A549 (cell line): Measurements from ENCODE around the gene MCU. TPM values are rescaled to one million over a fixed set of nuclear protein-coding genes. Genes with fewer than 3 reads are reported as not detected.

Experiments used
- ATAC-seq, 2 experiments: fragments of 200-7000 bp in 1 of 2; fragments of >200 bp in 1 of 2; cut with Nextera tagmentation in 1 of 2; cut with Tn5 transposase in 1 of 2; 3 replicates each; pipeline versions ENCODE4 v1.8.0 to v1.9.1; 2018 to 2020; ENCODE audit warnings: mild to moderate bottlenecking in 1 of 2, moderate library complexity in 1 of 2
- CTCF ChIA-PET: fragments of 300-600 bp; sonication (Branson Sonifier 250); formaldehyde crosslinking; extraction: SDS; loops from one replicate; lab custom pipeline; 2021; ENCODE audit warnings: antibody characterized with exemption, inconsistent platforms; lab: Yijun Ruan, JAX
- POLR2A ChIA-PET: fragments of 350-600 bp; formaldehyde crosslinking; extraction: SDS; loops from one replicate; lab custom pipeline; 2021; ENCODE audit warnings: antibody characterized with exemption, inconsistent platforms; lab: Yijun Ruan, JAX
- DNase-seq, 2 experiments: peaks; one replicate each; pipeline versions ENCODE4 v3.0.0 to v3.0.0-alpha.2; 2011 to 2016; ENCODE audit warnings: low read depth in 1 of 2, low spot score in 1 of 2
- FAIRE-seq: peaks from 2 replicates; lab custom pipeline; 2011; peaks lifted over from hg19 to GRCh38; lab: Jason Lieb, UNC
- H3K27ac ChIP-seq, 2 experiments: fragments of >200 bp; sonication (Bioruptor Twin); formaldehyde crosslinking; 3 replicates each; pipeline ENCODE4 v1.5.1; 2016 to 2017
- H3K4me1 ChIP-seq: fragments of >200 bp; sonication (Bioruptor Twin); formaldehyde crosslinking; 3 replicates; pipeline ENCODE4 v1.6.1; 2016
- H3K4me2 ChIP-seq: fragments of >200 bp; sonication (Bioruptor Twin); formaldehyde crosslinking; 3 replicates; pipeline ENCODE4 v1.6.1; 2016
- H3K4me3 ChIP-seq: fragments of >200 bp; sonication (Bioruptor Twin); formaldehyde crosslinking; 3 replicates; pipeline ENCODE4 v1.5.1; 2016
- H3K9me3 ChIP-seq: fragments of >200 bp; sonication (Bioruptor Twin); formaldehyde crosslinking; 3 replicates; pipeline ENCODE4 v1.6.1; 2016
- ATOH8 ChIP-seq: fragments of 250-450 bp; sonication (Bioruptor Pico); IDR thresholded peaks from 2 replicates; pipeline ENCODE4 v1.5.0; 2020; ENCODE audit warnings: low read depth, mild to moderate bottlenecking, moderate library complexity
- BCL3 ChIP-seq: fragments of >200 bp; sonication (Bioruptor Twin); formaldehyde crosslinking; IDR thresholded peaks from 3 replicates; pipeline ENCODE4 v1.6.1; 2016
- BHLHE40 ChIP-seq: IDR thresholded peaks from 2 replicates; pipeline ENCODE4 v1.6.1; 2012; ENCODE audit warnings: low read depth, low read length, inconsistent platforms
- CBX8 ChIP-seq: fragments of 200-600 bp; sonication (generic); IDR thresholded peaks from 2 replicates; pipeline ENCODE4 v1.6.1; 2016
- CEBPB ChIP-seq, 2 experiments: fragments of >200 bp in 1 of 2; sonication (Bioruptor Twin) in 1 of 2; formaldehyde crosslinking in 1 of 2; IDR thresholded peaks; 2 replicates each; pipeline ENCODE4 v1.6.1; 2012 to 2016
- CHD2 ChIP-seq: fragments of 150-350 bp; IDR thresholded peaks from 2 replicates; pipeline ENCODE4 v1.6.1; 2014; ENCODE audit warnings: low read length; ENCODE audit not compliant: partially characterized antibody
- CHD4 ChIP-seq: fragments of 200-600 bp; sonication (generic); IDR thresholded peaks from 2 replicates; pipeline ENCODE4 v1.6.1; 2016; ENCODE audit warnings: antibody characterized with exemption, mild to moderate bottlenecking, borderline replicate concordance
- CTCF ChIP-seq: fragments of >200 bp; sonication (Bioruptor Twin); formaldehyde crosslinking; IDR thresholded peaks from 3 replicates; pipeline ENCODE4 v1.5.1; 2016
- EHF ChIP-seq: fragments of 250-450 bp; sonication (Bioruptor Pico); IDR thresholded peaks from 2 replicates; pipeline ENCODE4 v1.5.0; 2020; ENCODE audit warnings: mild to moderate bottlenecking
- EHMT2 ChIP-seq: fragments of 200-600 bp; sonication (generic); IDR thresholded peaks from 2 replicates; pipeline ENCODE4 v1.6.1; 2016; ENCODE audit warnings: antibody characterized with exemption, low read depth, mild to moderate bottlenecking, moderate library complexity
- EP300 ChIP-seq, 2 experiments: fragments of >200 bp; sonication (Bioruptor Twin); formaldehyde crosslinking; IDR thresholded peaks; 2 replicates in 1 of 2; 3 replicates in 1 of 2; pipeline ENCODE4 v1.6.1; 2016 to 2017
- FOXS1 ChIP-seq: fragments of 250-450 bp; sonication (Bioruptor Pico); IDR thresholded peaks from 2 replicates; pipeline ENCODE4 v1.5.0; 2020; ENCODE audit warnings: mild to moderate bottlenecking, moderate library complexity
- GATA3 ChIP-seq: IDR thresholded peaks from 2 replicates; pipeline ENCODE4 v1.6.1; 2012; ENCODE audit warnings: borderline replicate concordance
- HEYL ChIP-seq: fragments of 250-450 bp; sonication (Bioruptor Pico); IDR thresholded peaks from 2 replicates; pipeline ENCODE4 v1.8.0; 2021; ENCODE audit warnings: mild to moderate bottlenecking, moderate library complexity
- HOXA7 ChIP-seq: fragments of 250-450 bp; sonication (Bioruptor Pico); IDR thresholded peaks from 2 replicates; pipeline ENCODE4 v1.5.0; 2020; ENCODE audit warnings: mild to moderate bottlenecking, moderate library complexity
- JUN ChIP-seq, 2 experiments: fragments of >200 bp; sonication (Bioruptor Twin); formaldehyde crosslinking; IDR thresholded peaks; 2 replicates in 1 of 2; 3 replicates in 1 of 2; pipeline ENCODE4 v1.6.1; 2016 to 2017
- JUNB ChIP-seq: fragments of >200 bp; sonication (Bioruptor Twin); formaldehyde crosslinking; IDR thresholded peaks from 2 replicates; pipeline ENCODE4 v1.6.1; 2016
- KDM1A ChIP-seq: fragments of 200-600 bp; sonication (generic); IDR thresholded peaks from 2 replicates; pipeline ENCODE4 v1.6.1; 2016; ENCODE audit warnings: low read depth, mild to moderate bottlenecking
- MAX ChIP-seq: IDR thresholded peaks from 2 replicates; pipeline ENCODE4 v1.6.1; 2012
- NPAS2 ChIP-seq: fragments of 250-450 bp; sonication (Bioruptor Pico); IDR thresholded peaks from 2 replicates; pipeline ENCODE4 v1.8.0; 2022; ENCODE audit warnings: mild to moderate bottlenecking, moderate library complexity, borderline replicate concordance
- PBX3 ChIP-seq: IDR thresholded peaks from 2 replicates; pipeline ENCODE4 v1.6.1; 2012
- POLR2A ChIP-seq: IDR thresholded peaks from 2 replicates; pipeline ENCODE4 v1.6.1; 2012; ENCODE audit warnings: mild to moderate bottlenecking, low read length
- POLR2AphosphoS2 ChIP-seq: conservative IDR thresholded peaks from 2 replicates; pipeline ENCODE4 v1.6.1; 2012; ENCODE audit warnings: low read length, improper control_type of control experiment, inconsistent platforms
- RAD21 ChIP-seq, 2 experiments: fragments of >200 bp in 1 of 2; sonication (Bioruptor Twin) in 1 of 2; formaldehyde crosslinking in 1 of 2; IDR thresholded peaks in 1 of 2; conservative IDR thresholded peaks in 1 of 2; 2 replicates in 1 of 2; 3 replicates in 1 of 2; pipeline ENCODE4 v1.6.1; 2012 to 2018; ENCODE audit warnings: inconsistent platforms in 1 of 2
- TFCP2L1 ChIP-seq: fragments of 250-450 bp; sonication (Bioruptor Pico); IDR thresholded peaks from 2 replicates; pipeline ENCODE4 v1.5.0; 2021; ENCODE audit warnings: mild to moderate bottlenecking
- TP53 ChIP-seq: fragments of 250-450 bp; sonication (Bioruptor Pico); IDR thresholded peaks from 2 replicates; pipeline ENCODE4 v1.5.0; 2021; ENCODE audit warnings: mild to moderate bottlenecking, moderate library complexity
- ZNF302 ChIP-seq: fragments of 250-450 bp; sonication (Bioruptor Pico); IDR thresholded peaks from 2 replicates; pipeline ENCODE4 v1.9.0; 2021; ENCODE audit warnings: inconsistent platforms, mild to moderate bottlenecking, moderate library complexity
- WGBS: methylation state at CpG from one replicate; pipeline ENCODE4 v1.1.6; 2017; ENCODE audit errors: missing lambda C conversion rate; 5-methylcytosine and 5-hydroxymethylcytosine counted together
- polyA plus RNA-seq, 4 experiments: library from polyadenylated mRNA; depleted of rRNA in 3 of 4; stranded (reverse); fragments of >200 nt; fragmentation: RNase III in 1 of 4; extraction: RNeasy Plus Mini Kit Qiagen cat#74134 plus additional on column Dnase treatment in 1 of 4; gene quantifications; 2 replicates in 3 of 4; 3 replicates in 1 of 4; pipeline ENCODE4 v1.2.3, GENCODE V29; 2011 to 2017

Gene MCU
- polyA plus RNA-seq, 2 of the 4 experiments (the other 2 are of a cell fraction), result 44.0 to 221 TPM

- TF ChIP-seq PBX3, result no peak
- TF ChIP-seq EHMT2, result no peak
- no peak for TF ChIP-seq BHLHE40
- TF ChIP-seq HOXA7, result no peak
- TF ChIP-seq CHD2, result no peak
- no peak for TF ChIP-seq TFCP2L1
- TF ChIP-seq BCL3, result no peak
- TF ChIP-seq JUN (IDR thresholded peaks at IDR 0.05), result no peak
- no peak for TF ChIP-seq HEYL
- TF ChIP-seq POLR2A, result no peak
- TF ChIP-seq, all 56 proteins: peak for 0
Measured at GRCh38 chr10:72851509-72851908, 159.6 kb downstream of the MCU start (continued).

- 96% methylated on average over 2 of the region's 2 CpGs for WGBS
- POLR2A ChIA-PET, result no interaction called here
Measured at GRCh38 chr10:72852508-72852907, 160.6 kb downstream of the MCU start.

More at GRCh38 chr10:72852508-72852907, 160.6 kb downstream of the MCU start:
- no peak for TF ChIP-seq EHF (CRISPR knock-in tag)
- TF ChIP-seq JUNB, result no peak
- no peak for TF ChIP-seq CHD4
- TF ChIP-seq GATA3, result no peak
- no peak for TF ChIP-seq CBX8
- no peak for TF ChIP-seq MAX
- TF ChIP-seq CEBPB (IDR thresholded peaks at IDR 0.05), result no peak
- no peak for TF ChIP-seq ZNF302 (CRISPR knock-in tag)
- no peak for TF ChIP-seq EHMT2
- TF ChIP-seq TP53 (CRISPR knock-in tag), result no peak
- no peak for TF ChIP-seq CTCF
- TF ChIP-seq EP300 (IDR thresholded peaks at IDR 0.05), result no peak
- no peak for TF ChIP-seq NPAS2 (CRISPR knock-in tag)
- no peak for TF ChIP-seq ATOH8 (CRISPR knock-in tag)
- no peak for TF ChIP-seq KDM1A
- TF ChIP-seq RAD21 (conservative IDR thresholded peaks at IDR 0.05 in 1 of 2, IDR thresholded peaks at IDR 0.05 in 1 of 2), result no peak
- no peak for TF ChIP-seq FOXS1 (CRISPR knock-in tag)
- TF ChIP-seq POLR2AphosphoS2, result no peak
- TF ChIP-seq, all 56 proteins: peak for 0
- H3K27ac ChIP-seq, result no peak overlapping the region
- ATAC-seq (no peak), DNase-seq (no peak), FAIRE-seq (no peak)
- H3K4me1 ChIP-seq, result no peaks in the 10 kb centered on the region; the same call in 2 of the 3 replicates
- H3K9me3 ChIP-seq, result peaks cover 20% of the 10 kb centered on the region
- H3K4me3 ChIP-seq, result no peak overlapping the region
- CTCF ChIA-PET, result interaction anchor here (0.8 to 1.9 kb wide), 3 partner anchors 18 to 488 kb away, joined by 3 to 6 read pairs (median 3); no protein-coding TSS in a partner anchor
- no peak overlapping the region for H3K4me2 ChIP-seq
